NCI-H2196 treated with DMSO at 0.1 percent for 48 hours (cell line): Measurements from ENCODE around the gene TMEM30B.
"Not testable (repeated sequence)": the region's sequence is repeated elsewhere in the genome, so short reads cannot be mapped to it uniquely, and the experiment has no call there.

Source experiments
- DNase-seq: peaks from one replicate; lab custom pipeline; 2025; ENCODE audit not compliant: unreplicated experiment; lab: John Stamatoyannopoulos, UW

Gene TMEM30B

DNA sequence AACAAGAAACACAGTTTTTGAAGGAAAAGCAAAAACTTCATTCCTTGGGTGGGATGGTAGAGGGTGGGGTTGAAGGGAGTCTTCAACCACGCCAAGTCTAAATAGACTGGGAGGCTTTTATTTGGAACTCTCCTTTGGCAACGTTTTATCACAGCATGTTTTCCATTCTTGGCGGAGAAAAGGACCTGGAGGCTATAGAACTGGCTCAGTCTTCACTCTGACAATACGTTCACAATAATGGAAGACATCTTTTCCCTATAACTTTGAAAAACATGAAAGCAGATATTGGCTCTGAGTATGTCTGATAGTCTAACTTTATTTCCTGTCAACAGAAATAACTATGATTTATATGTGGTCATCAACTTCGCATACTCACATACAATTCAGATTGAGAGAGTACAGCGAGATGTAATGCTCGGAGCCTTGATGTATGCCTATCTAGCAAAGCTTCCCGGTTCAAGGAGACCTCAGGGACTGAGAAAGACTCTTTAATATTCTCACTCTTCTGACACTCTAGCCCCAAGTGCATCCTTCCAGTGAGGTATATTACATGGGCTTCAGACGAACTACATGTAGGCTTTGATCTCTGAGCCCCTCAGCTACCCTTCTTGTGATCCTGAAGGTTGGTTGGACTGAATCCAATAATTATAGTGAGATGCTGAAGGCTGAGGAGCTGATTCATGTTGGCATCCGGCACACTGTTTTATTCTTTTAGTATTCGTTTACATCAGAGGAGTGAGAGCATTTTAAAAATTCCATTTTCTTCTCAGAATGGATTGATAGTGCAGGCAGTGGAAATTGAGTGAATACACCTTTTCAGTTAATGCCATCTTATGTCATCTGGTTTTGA is 14.0 kb downstream of the TMEM30B start:
- no peak for DNase-seq

DNA sequence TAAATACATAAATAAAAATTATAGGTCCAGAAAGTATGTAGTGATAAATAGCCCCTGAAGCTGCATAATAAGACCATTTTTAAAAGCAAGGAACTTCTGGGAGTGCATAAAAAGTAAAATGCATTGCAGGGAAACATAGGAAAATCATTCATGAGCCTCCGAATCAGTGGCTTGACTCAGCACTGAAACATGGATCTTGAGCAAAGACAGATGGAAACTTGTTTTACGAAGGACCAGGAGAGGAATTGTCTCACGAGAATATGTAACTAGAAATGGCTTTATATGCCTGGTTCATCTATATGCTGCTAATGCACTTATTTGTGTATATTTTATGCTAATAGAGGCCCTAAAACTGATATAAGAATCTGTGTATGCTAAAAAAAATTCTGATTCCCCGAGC is 14.7 kb downstream of the TMEM30B start:
- DNase-seq, result no peak

DNA sequence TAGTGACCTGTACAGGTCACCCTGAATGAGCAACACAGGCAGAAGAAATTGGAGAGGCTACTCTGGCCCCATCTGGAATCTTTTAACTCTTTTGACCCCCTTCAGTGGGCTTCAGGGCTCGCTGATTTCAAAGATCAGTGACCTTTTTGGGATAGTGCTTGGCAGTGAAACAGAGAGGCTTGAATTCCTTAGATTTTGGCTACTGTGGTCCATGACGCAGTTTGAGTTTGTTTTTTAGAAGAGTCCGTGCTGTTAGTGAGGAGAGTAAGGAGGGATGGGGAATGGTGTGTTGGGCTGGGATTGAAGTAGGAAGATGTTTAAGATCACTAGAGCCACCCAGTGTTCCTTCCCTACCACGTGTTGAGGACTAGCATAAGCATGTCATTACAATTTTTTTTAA is 16.5 kb downstream of the TMEM30B start:
- no peak for DNase-seq

DNA sequence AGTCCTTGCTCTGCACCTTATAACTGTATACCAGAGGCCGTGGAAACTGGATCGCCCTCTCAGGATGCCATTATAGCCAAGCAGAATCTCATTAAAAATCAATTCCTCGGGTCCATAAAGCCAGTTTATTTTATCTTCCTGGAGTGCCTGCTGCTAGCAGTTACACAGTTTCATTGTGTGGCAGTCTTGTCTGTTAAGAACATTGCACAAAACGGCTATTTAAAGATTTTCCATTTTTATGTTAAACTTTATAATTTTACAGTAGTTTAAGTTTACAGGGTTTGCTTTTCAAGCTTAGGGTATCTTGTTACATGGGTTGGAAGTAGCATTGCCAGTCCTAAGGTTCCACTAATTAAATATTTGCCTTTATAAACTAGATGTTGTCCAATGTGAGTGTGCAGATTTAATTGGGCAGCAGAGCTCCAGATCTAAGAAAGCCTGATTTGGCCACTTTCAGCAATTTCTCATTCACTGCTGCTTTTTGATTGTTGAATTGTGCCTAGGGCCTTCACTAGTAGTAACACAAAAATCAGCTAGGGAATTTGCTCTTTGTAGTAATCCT is 17.0 kb downstream of the TMEM30B start:
- no peak for DNase-seq

DNA sequence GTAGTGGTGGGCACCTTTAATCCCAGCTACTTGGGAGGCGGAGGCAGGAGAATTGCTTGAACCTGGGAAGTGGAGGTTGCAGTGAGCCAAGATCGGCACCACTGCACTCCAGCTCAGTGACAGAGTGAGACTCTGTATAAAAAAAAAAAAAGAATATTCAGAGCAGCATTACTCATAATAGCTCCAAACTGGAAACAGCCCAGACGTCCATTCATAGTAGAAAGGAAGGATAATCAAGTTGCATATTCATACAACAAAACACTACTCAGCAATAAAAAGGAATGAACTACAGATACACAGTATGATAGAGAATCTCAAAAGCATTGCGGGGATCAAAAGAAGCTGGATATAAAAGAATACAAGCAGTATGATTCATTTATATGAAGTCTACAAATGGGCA is 19.1 kb downstream of the TMEM30B start:
- no peak for DNase-seq

DNA sequence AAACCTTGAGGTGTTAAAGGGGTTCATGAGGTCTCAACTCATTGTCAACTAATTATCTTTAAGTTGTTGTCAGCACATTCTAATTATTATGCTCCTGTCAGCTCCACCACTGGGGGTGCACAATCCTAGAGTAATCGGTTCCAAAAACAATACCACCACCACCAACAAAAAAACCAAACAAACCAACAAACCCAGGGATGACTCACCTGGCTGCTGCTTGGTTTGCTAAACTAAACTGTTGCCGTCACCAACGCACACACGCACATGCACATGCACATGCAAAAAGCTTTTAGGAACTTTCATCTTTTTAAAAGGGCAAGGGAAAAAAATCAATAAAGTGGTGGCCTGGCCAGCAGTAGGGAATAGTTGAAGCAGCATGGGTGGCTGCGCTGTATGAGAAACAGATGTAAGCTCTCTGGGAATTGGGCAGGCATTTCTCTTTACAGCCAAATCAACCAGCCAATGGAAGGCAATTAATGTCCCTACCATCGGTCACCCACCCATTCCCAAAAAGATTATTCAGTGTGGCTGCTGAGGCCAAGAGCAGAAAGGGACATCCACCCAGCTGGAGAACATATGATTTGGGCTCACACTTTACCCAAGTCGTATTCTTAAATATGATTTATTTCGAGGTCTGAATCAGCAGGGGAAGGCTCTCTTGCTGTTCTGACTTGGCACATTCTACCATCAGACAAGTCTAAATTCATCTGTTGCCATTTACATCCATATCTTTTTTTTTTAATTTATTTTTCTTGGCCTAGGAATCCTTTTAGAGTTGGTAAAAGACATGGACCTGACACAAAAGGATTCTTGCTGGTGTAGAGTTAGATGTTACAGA is 20.0 kb downstream of the TMEM30B start:
- DNase-seq, result no peak

DNA sequence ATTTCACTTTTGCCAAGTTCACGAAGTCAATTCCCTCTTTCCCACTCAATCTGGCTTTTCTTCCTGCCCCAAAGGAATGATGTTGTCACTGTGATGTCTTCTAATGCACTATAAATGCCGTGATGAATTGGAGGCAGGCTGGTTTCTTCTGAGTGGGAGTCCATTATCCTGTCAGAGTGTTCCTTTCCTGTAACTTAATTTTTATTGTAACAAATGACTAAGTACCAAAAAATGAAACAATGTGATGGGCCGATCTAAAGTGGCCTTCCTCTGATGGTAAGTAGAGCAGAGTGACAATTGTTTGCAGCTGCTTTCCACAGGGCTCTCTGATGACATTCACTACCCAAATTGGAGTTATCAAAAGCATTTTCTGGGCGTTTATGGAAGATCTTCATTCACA is 22.2 kb downstream of the TMEM30B start:
- no peak for DNase-seq

DNA sequence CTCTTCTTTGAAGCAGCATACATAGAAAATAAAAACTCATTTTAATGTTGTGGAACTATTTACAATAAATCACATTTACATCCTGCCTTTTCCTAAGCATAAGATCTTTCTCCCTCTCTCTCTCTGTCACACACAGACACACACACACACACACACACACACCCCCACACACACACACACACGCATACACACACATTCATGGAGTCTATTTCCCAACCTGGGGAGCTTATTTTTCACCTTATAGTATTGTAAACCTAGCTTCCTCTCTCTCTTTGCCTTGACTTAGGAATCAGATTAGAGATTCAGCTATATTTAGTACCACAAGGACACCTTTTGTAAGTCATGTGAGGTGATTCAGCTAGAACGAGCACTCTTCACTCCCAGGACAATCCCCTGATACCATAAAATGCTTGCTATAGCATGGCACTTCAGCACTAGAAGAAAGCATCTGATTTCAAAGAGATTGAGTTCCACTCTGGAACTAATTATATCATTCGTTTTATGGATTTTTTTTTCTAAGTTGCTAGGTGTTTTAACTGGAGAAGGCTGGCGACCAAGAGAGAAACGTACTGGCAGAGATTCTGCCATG is 23.6 kb downstream of the TMEM30B start:
- peak; percentile 16 for DNase-seq

DNA sequence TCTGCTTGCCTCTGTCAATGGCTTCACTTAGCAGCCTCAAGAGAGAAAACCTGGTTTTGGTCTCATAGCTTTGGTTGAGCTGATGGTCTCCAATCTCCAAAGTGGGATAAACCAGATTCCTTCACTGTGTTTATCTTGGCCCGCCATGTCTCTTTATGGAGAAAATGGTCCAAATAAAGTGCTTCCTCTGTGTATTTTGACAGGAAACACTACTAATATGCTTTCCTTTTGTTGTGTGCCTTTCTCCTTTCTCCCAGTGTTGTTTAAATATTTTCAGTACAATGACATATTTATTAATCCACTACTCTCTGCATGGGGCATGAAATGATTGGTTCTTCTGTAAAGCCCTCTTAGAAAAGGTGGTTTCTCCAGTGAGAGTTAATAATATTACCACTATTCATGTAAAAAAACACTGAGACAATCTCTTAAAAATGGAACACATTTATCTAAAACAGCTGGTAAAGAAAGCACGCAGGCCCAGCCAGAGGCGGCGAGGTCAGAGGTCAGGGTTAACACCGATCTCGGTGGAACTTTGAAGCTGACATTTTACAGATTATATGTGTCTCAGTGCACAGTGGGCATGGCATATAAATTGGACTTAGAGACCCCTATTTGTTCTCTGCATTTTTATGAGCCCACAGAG is 24.2 kb downstream of the TMEM30B start:
- DNase-seq, result no peak

DNA sequence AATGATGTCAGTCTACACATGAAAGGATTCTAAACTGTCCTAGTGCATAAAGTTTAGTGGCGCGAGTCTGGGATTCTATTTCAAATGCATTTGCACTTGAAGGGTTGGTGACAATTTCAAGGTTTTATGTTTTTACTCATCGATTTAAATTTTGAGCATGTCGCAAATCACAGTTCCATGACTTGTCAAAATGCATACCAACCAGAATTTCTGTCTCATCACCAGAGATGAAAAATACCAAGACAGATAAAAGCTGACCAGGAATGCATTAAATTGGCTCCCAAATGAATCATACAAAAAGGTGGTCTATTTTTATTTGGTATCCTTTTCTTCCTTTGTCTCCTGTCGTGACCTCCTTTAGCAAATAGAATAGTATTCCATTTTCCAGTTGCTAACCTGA is 25.2 kb downstream of the TMEM30B start:
- no peak for DNase-seq

DNA sequence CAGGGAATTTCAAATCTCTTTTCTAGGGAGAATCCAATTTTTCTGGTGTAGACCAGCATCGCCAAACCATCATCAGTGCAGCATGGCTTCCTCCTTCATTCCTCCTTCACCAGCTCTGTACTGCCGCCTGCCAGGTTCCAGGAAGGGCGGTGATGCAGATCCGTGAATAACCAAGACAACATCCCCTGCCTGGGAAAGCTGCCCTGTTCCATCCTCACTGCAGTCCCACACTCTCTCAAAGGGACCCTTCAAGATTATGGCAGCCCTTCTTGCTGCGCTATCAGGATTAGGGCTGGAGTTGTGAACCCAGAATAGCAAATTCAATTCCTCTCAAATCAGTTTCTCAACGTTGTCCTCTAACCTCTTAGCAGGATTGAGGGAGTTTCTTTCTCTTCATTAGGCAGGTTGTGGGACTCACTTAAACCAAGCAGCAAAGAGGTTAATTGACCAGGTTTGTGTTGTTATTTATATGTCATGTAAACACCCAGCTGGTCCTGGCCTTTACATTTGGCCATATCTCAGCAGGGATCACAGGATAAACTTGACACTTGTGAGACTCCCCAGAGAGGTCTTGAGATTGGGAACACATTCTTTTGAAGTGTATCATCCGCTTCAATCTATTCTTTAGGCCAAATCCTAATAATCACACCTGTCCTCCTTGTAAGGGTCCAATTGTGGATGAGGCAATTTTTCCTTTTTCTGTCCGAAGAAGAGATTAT is 26.2 kb downstream of the TMEM30B start:
- no peak for DNase-seq

DNA sequence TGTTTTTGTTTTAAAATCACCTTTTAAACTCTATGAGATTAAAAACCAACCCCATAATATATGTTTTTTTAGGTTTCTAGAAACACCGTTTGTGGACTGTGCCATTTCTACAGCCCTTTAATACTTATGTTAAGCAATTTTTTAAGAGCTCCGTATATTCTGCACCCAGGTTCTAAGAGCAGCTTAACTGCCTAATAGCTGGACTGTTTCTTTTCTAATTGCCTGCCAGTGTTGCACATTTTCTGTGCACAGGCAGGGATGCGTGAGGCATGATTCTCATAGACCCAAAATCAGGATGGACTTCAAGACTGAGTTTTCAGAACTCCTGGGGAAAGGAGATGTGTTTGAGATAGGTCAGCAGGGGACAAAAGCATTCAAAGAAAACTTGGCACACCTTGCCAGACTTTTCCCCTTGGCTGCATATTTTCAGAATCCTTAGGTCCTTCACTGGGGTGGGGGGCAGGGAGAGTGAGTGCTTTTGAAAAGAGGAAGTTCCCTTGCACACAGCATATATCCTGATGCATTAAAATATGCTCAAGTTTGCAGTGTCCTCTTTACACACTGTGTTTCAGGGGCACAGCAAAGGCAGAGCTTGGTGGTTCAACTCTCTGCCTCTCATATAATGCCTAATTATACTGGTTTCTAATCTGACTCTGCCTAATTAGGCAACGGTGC is 27.9 kb downstream of the TMEM30B start:
- no peak for DNase-seq

DNA sequence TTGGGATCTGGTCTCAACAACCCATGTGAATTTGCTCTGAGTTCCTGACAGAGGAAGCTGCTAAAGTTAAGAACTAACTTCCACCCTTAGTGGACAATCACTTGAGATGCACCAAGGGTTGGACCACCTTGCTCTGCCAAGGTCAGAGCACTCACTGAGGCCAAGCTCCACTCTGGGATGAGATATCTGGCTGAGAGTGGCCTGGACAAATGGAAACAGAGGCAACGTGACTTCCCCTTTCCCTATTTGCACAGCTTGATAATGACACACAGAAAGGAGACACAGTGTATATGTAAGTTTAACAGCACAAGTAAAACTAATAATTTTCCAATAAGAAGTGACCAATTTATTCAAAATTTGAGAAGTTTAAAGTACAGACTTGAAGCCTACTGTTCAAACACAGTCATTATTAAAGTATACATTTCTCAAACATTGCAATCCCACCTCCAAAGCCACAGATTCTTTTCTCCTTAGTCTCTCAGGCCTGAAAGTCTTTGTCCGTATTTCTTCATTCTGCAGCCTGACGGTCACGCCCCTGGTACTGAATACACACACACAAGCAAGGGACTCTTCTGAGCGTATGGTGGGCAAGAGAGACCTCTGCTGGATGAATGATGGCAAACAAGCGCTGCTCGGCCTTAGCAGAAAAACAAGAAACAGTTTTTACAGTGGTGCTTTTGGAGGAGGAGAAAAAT is 28.6 kb downstream of the TMEM30B start:
- DNase-seq, result peak; percentile 84

DNA sequence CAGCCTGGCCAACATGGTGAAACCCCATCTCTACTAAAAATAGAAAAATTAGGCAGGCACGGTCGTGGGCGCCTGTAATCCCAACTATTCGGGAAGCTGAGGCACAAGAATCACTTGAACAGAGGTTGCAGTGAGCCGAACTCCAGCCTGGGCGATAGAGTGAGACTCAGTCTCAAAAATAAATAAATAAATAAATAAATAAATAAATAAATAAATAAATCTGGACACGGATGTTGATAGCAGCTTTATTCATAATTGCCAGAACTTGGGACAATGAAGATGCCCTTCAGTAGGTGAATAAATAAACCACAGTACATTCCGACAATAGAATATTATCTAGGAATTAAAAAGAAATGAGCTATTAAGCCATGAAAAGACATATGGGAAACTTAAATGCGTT is 31.1 kb downstream of the TMEM30B start:
- no peak for DNase-seq

DNA sequence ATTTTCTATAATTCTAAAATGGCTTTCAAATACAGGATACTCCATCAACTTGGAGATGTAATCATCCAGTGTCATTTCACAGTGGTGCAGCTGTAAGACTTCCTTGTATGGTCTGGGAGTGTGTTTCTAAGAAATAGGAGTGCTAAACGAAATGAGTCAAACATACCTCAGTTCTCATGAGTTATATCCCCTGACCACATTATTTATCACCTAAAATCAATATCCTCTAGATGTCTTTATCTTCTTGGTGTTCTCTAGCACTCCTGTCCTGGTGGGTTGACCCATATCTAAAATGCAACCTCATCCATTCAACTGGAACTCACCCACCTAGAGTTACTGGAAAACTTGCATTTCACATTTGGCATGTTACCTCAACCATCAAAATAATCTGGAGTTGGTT is 33.2 kb downstream of the TMEM30B start:
- no peak for DNase-seq

DNA sequence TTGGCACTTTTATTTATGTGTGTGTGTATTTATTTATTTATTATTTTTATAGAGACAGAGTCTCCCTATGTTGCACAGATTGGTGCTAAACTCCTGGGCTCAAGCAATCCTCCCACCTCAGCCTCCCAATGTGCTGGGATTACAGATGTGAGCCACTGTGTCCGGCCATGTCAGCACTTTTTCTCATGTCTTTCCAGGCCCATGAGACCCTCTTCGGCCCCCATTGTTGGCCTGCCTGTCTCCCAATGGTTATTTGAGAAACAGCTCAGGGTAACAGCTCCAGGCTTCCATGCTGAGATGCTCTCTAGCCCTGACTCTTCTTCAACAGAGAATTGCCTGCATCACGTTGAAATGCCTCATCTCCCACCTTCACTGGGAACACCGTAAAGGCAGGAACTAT is 34.4 kb downstream of the TMEM30B start:
- DNase-seq, result no peak

DNA sequence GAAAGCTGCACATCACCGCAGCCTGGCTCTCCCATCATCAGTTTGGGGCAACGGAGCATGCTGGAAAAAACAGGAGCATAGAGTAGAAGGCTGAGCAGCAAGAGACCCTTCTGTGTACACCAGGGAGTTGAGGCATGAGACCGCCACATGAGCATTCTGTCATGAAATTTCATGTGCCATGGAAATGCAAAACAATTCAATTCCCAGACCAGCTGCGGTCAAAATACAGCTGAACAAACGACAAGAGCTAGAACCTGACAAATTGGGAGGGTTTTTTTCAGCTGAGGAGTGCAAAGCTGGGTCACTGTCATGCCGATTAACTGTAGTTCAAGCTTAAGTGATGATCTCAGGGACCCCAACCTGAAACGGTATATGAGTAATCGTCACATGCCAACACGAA is 37.1 kb downstream of the TMEM30B start:
- DNase-seq, result no peak

DNA sequence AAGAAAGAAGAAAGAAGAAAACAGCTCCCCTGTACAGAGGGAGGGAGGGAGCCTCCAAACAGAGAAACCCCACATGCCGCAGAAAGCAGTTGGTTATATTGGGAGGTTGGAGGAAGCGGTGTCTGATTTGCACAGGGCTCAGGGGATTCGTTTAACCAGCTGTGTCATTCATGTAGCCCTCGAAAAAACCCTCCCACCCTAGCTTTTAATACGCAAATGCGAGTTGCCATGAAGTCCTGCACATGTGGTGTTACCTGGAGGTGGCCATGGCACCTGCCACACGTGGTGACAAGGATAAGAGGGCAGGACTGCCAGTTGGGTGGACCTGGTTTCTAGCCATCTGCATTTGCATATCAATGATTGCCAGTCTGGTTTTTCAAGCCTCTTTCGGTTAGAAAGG is 40.9 kb downstream of the TMEM30B start:
- DNase-seq, result no peak

DNA sequence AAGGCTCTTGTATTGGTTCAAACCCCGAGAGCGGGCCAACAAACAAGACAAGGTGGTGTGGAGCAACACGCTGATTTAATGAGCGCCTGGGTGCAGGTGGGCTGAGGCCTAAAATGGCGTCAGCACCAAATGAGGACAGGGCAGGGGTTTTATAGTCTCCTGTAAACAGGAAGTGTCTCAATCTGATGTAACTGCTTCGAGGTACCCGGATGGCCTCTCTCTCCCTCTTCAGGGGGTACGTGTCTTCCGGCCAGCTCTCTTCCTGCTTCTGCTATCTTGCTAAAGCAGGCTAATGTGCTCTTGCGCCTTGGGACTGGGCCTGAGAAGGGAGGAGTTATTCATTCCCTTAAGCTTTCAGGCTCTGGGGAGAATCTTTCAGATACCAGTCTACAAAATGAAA is 41.9 kb downstream of the TMEM30B start:
- not testable (repeated sequence) for DNase-seq
